ENCODE results near the gene HES1. TPM values are rescaled to one million over a fixed set of nuclear protein-coding genes. Genes with fewer than 3 reads are reported as not detected.

The HES1 gene
- polyA plus RNA-seq, 3 donors = 0.17 to 66.6 (median 0.26) TPM

DNA sequence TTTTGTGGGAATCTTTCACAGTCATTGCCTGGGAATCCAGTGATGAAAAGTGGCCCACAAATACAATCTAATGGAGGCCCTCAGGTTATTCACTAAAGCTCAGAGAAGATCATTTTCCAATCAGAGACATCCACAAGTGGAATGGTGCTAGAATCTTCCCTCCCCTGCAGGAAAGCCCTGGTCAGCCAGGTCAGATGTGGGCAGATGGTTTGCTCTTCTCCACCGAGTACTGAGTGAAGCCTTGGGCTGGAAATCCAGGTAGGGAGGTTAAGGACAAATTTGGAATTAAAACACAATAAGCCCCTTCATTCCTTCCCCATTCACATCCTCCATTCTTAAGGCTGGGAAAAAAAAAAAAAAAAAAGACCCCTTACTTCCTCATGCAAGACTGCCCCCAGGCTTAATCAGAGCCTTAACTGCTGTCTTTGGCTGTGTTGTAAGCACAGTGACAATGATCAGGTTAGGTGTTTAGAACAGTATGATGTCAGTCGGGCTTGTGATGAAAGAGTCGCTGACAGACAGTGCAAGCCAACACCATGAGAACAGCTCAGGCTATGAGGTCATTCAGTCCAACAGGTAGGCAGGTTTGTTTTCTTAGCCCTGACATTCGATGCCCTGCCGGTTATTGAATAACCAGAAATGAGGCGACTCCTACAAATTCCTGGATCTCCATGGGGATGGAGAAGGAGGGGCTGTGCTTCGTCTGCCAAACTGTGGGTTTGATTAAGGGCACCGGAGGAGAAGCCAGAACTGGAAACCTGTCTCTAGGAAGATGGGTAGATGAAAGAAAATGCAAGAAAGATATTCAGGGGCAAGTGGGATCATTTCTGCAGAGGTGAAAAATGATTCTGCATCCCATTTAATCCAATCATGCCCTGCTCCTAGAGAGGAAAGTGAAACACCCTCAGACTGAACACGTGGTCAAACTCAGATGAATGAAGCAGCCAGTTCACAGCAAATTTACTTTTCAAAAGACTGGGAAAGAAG is 23.5 kb upstream of the HES1 start:
- no peak overlapping the region for H3K4me2 ChIP-seq (replicated peaks; ENCODE audit: extremely low read depth, low read length, poor library complexity, severe bottlenecking)
- H4K20me1 ChIP-seq (ENCODE audit: insufficient read depth, low read length) = no peaks in the 10 kb centered on the region
- TF ChIP-seq, protein P1, sequence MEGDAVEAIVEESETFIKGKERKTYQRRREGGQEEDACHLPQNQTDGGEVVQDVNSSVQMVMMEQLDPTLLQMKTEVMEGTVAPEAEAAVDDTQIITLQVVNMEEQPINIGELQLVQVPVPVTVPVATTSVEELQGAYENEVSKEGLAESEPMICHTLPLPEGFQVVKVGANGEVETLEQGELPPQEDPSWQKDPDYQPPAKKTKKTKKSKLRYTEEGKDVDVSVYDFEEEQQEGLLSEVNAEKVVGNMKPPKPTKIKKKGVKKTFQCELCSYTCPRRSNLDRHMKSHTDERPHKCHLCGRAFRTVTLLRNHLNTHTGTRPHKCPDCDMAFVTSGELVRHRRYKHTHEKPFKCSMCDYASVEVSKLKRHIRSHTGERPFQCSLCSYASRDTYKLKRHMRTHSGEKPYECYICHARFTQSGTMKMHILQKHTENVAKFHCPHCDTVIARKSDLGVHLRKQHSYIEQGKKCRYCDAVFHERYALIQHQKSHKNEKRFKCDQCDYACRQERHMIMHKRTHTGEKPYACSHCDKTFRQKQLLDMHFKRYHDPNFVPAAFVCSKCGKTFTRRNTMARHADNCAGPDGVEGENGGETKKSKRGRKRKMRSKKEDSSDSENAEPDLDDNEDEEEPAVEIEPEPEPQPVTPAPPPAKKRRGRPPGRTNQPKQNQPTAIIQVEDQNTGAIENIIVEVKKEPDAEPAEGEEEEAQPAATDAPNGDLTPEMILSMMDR (IDR thresholded peaks at IDR 0.05) = no peak
- no peaks in the 10 kb centered on the region for H3K36me3 ChIP-seq (replicated peaks in 1 of 2; ENCODE audit: control insufficient read depth in 1 of 2, insufficient read depth in 2 of 2, low read length in 2 of 2)
- no peak overlapping the region for H3K9ac ChIP-seq (ENCODE audit: insufficient read depth, low read length, poor library complexity, severe bottlenecking)
- no peak overlapping the region for H3K4me3 ChIP-seq (replicated peaks in 1 of 3; ENCODE audit: low read depth in 2 of 3, low read length in 3 of 3)
- peak overlapping the region in 1 of 2 donors; percentile 31 for H3K4me3 Mint-ChIP-seq
- intact Hi-C loops (cut with micrococcal nuclease) = no loop called here
- no peaks in the 10 kb centered on the region for H3K27me3 ChIP-seq (ENCODE audit: control insufficient read depth in 2 of 2, insufficient read depth in 2 of 2, low read length in 2 of 2)
- no peaks in the 10 kb centered on the region for H3K4me1 ChIP-seq (ENCODE audit: control insufficient read depth in 1 of 2, insufficient read depth in 2 of 2, low read length in 2 of 2)
- H3K36me3 Mint-ChIP-seq = no peaks in the 10 kb centered on the region
- H3K9me3 ChIP-seq (replicated peaks in 1 of 2; ENCODE audit: control insufficient read depth in 1 of 2, insufficient read depth in 1 of 2, low read length in 2 of 2) = no peaks in the 10 kb centered on the region
- DNase-seq = no peak
- H3K79me2 ChIP-seq (ENCODE audit: insufficient read depth, low read length) = no peaks in the 10 kb centered on the region
- peaks cover 3 to 10% (median 5%) of the 10 kb centered on the region in 3 donors for H3K27me3 Mint-ChIP-seq (ENCODE audit: low read depth in 3 of 3)
- H2AFZ ChIP-seq (ENCODE audit: insufficient read depth, low read depth, low read length, poor library complexity, severe bottlenecking) = no peak overlapping the region
- no peak overlapping the region for H3K27ac ChIP-seq (ENCODE audit: low read depth in 1 of 2, low read length in 2 of 2)
- no peak overlapping the region for H3K27ac Mint-ChIP-seq
- H3K9me3 Mint-ChIP-seq = peaks cover 0 to 3% (median 0%) of the 10 kb centered on the region in 7 donors
- no peaks in the 10 kb centered on the region for H3K4me1 Mint-ChIP-seq
- 93% methylated on average over 7 of the region's 9 CpGs for WGBS (ENCODE audit: insufficient coverage)

DNA sequence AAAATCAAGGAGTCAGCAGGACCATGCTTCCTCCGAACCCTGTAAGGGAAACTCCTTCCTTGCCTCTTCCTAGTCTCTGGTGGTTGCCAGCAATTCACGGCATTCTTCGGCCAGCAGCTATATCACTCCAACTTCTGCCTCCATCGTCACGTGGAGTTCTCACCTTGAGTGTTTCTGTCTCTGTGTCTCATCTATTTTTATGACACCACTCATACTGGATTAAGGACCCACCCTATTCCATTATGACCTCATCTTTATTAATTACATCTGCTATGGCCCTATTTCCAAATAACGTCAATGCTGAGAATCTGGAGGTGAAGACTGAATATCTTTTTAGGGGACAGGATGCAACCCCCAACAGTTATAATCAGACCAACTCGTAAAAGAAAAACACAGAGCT is 21.8 kb upstream of the HES1 start:
- no peaks in the 10 kb centered on the region for H3K27me3 ChIP-seq (ENCODE audit: control insufficient read depth in 2 of 2, insufficient read depth in 2 of 2, low read length in 2 of 2)
- no peaks in the 10 kb centered on the region for H3K36me3 Mint-ChIP-seq
- no peak overlapping the region for H3K9ac ChIP-seq (ENCODE audit: insufficient read depth, low read length, poor library complexity, severe bottlenecking)
- H3K4me1 Mint-ChIP-seq = no peaks in the 10 kb centered on the region
- peaks cover 3 to 15% (median 7%) of the 10 kb centered on the region in 3 donors for H3K27me3 Mint-ChIP-seq (ENCODE audit: low read depth in 3 of 3)
- H3K4me3 ChIP-seq (replicated peaks in 1 of 3; ENCODE audit: low read depth in 2 of 3, low read length in 3 of 3) = no peak overlapping the region
- TF ChIP-seq, protein P1 (IDR thresholded peaks at IDR 0.05) = no peak
- WGBS (ENCODE audit: insufficient coverage) = 88% methylated on average over 6 of the region's 7 CpGs
- no peak for DNase-seq
- no peaks in the 10 kb centered on the region for H3K36me3 ChIP-seq (replicated peaks in 1 of 2; ENCODE audit: control insufficient read depth in 1 of 2, insufficient read depth in 2 of 2, low read length in 2 of 2)
- intact Hi-C loops (cut with micrococcal nuclease) = no loop called here
- H3K79me2 ChIP-seq (ENCODE audit: insufficient read depth, low read length) = no peaks in the 10 kb centered on the region
- no peaks in the 10 kb centered on the region for H3K9me3 Mint-ChIP-seq
- H3K9me3 ChIP-seq (replicated peaks in 1 of 2; ENCODE audit: control insufficient read depth in 1 of 2, insufficient read depth in 1 of 2, low read length in 2 of 2) = no peaks in the 10 kb centered on the region
- no peak overlapping the region for H3K27ac ChIP-seq (ENCODE audit: low read depth in 1 of 2, low read length in 2 of 2)
- no peak overlapping the region for H3K27ac Mint-ChIP-seq
- H3K4me2 ChIP-seq (replicated peaks; ENCODE audit: extremely low read depth, low read length, poor library complexity, severe bottlenecking) = no peak overlapping the region
- no peak overlapping the region for H3K4me3 Mint-ChIP-seq
- no peaks in the 10 kb centered on the region for H4K20me1 ChIP-seq (ENCODE audit: insufficient read depth, low read length)
- H3K4me1 ChIP-seq (ENCODE audit: control insufficient read depth in 1 of 2, insufficient read depth in 2 of 2, low read length in 2 of 2) = no peaks in the 10 kb centered on the region
- H2AFZ ChIP-seq (ENCODE audit: insufficient read depth, low read depth, low read length, poor library complexity, severe bottlenecking) = no peak overlapping the region

Data from CD14-positive monocyte (primary cell).